ENCODE data around the gene TFCP2L1. TPM values are rescaled to one million over a fixed set of nuclear protein-coding genes. Genes with fewer than 3 reads are reported as not detected.

TFCP2L1 gene
- total RNA-seq, 1 experiment from 2014 or later = 1.8 TPM

GRCh38 chr2:121170577-121170976 lies 114.4 kb downstream of the TFCP2L1 start:
- Histone ChIP-seq H3K4me1 (ENCODE audit: insufficient read depth, low read length) (no peaks in the 10 kb centered on the region), H3K79me2 (ENCODE audit: insufficient read depth, low read length) (no peaks in the 10 kb centered on the region), H3K4ac (ENCODE audit: low read depth, low read length) (no peak overlapping the region), H3K14ac (ENCODE audit: insufficient read depth, low read length) (no peak overlapping the region), H3K9ac (ENCODE audit: extremely low read depth, insufficient read length, low read length) (no peak overlapping the region), H3T11ph (ENCODE audit: low read length) (no peak overlapping the region), H3K27me3 (ENCODE audit: insufficient read depth, low read length) (no peaks in the 10 kb centered on the region; the same call in 1 of the 2 replicates), H2AFZ (ENCODE audit: low read length) (no peak overlapping the region), H3K4me2 (ENCODE audit: insufficient read depth, insufficient read length, low read length) (no peak overlapping the region), H4K5ac (ENCODE audit: insufficient read length, low read depth, low read length) (no peak overlapping the region), H2BK5ac (ENCODE audit: insufficient read length, low read length) (no peak overlapping the region), H2AK5ac (ENCODE audit: insufficient read length, low read length) (no peak overlapping the region), H3K79me1 (ENCODE audit: insufficient read depth, low read depth, low read length, poor library complexity, severe bottlenecking) (no peaks in the 10 kb centered on the region), H3K9me3 (ENCODE audit: control insufficient read depth, low read depth, low read length) (no peaks in the 10 kb centered on the region), H3K56ac (ENCODE audit: insufficient read length, low read depth, low read length) (no peak overlapping the region), H2BK120ac (ENCODE audit: low read depth, low read length, poor library complexity, severe bottlenecking) (no peak overlapping the region), H2BK20ac (ENCODE audit: low read depth, low read length, poor library complexity, severe bottlenecking) (no peak overlapping the region), H3K27ac (ENCODE audit: insufficient read length, low read depth, low read length) (no peak overlapping the region), H4K8ac (replicated peaks; ENCODE audit: insufficient read length, low read depth, low read length) (no peak overlapping the region), H3K23ac (ENCODE audit: insufficient read length, low read depth, low read length) (no peak overlapping the region), H3K23me2 (ENCODE audit: insufficient read length, low read depth, low read length, poor library complexity, severe bottlenecking) (no peaks in the 10 kb centered on the region), H2BK15ac (ENCODE audit: low read depth, low read length) (no peak overlapping the region), H4K91ac (ENCODE audit: insufficient read length, low read depth, low read length) (no peak overlapping the region), H3K18ac (ENCODE audit: insufficient read length, low read depth, low read length) (no peak overlapping the region), H2BK12ac (ENCODE audit: insufficient read length, low read depth, low read length) (no peak overlapping the region), H4K20me1 (ENCODE audit: control insufficient read depth, insufficient read depth, insufficient read length) (no peaks in the 10 kb centered on the region)
- no CpG with 5 or more reads among the region's 1 CpG for WGBS (ENCODE audit: extremely low coverage, insufficient read length, low lambda C conversion rate)
- H3K9me3 Mint-ChIP-seq = peaks cover 8 to 10% of the 10 kb centered on the region in 2 experiments; a peak in 4 of 5 replicates
- no peak overlapping the region for H3K27ac Mint-ChIP-seq
- H3K4me1 Mint-ChIP-seq = no peaks in the 10 kb centered on the region
- H3K27me3 Mint-ChIP-seq (ENCODE audit: low read depth) = peaks cover 7% of the 10 kb centered on the region
- no peak overlapping the region for H3K4me3 Mint-ChIP-seq
- DNase-seq = no peak
- H3K36me3 Mint-ChIP-seq (ENCODE audit: insufficient read depth in 1 of 3, low read depth in 3 of 3) = peaks cover 0 to 2% (median 0%) of the 10 kb centered on the region in 3 experiments; a peak in 1 of 7 replicates
- no peak for TF ChIP-seq CTCF (conservative IDR thresholded peaks at IDR 0.05)

Data from H9 (cell line).